ENCODE results near the gene PGRMC1.
"Not testable (repeated sequence)": the region's sequence is repeated elsewhere in the genome, so short reads cannot be mapped to it uniquely, and the experiment has no call there.

GRCh38 chrX:119282347-119282746 lies 46.3 kb downstream of the PGRMC1 start:
- not testable (repeated sequence) for TF ChIP-seq CTCF (IDR thresholded peaks at IDR 0.05); POLR2A (IDR thresholded peaks at IDR 0.05); POLR2AphosphoS5 (IDR thresholded peaks at IDR 0.05; ENCODE audit: insufficient read depth in 1 of 2, low read depth in 1 of 2)

Measured in vagina (tissue), 2 donors.